GM23338 (cell line): Measurements from ENCODE around the gene NPY4R. TPM values are rescaled to one million over a fixed set of nuclear protein-coding genes. Genes with fewer than 3 reads are reported as not detected.
"Not testable (repeated sequence)": the region's sequence is repeated elsewhere in the genome, so short reads cannot be mapped to it uniquely, and the experiment has no call there.

Source experiments
- ATAC-seq: fragments of 200-7000 bp; cut with Tn5 transposase; 3 replicates; pipeline ENCODE4 v1.9.1; 2020
- DNase-seq: peaks from one replicate; pipeline ENCODE4 v3.0.0-alpha.2; 2015; ENCODE audit warnings: low spot score
- H2AFZ ChIP-seq: fragments of 200-600 bp; sonication (generic); 2 replicates; pipeline ENCODE4 v1.8.0; 2016; ENCODE audit warnings: antibody characterized with exemption, mild to moderate bottlenecking, moderate library complexity
- H3F3A ChIP-seq: fragments of 200-600 bp; sonication (generic); replicated peaks from 2 replicates; pipeline ENCODE4 v1.8.0; 2017; ENCODE audit warnings: antibody characterized with exemption, mixed run types, low read depth
- H3K27ac ChIP-seq: fragments of 200-600 bp; sonication (generic); 2 replicates; pipeline ENCODE4 v1.6.1; 2016; ENCODE audit warnings: low read depth
- H3K27me3 ChIP-seq: fragments of 200-600 bp; sonication (generic); 2 replicates; pipeline ENCODE4 v1.8.0; 2016; ENCODE audit warnings: mild to moderate bottlenecking, mixed run types, moderate library complexity; ENCODE audit not compliant: insufficient read depth
- H3K36me3 ChIP-seq: fragments of 200-600 bp; sonication (generic); 2 replicates; pipeline ENCODE4 v1.8.0; 2016; ENCODE audit warnings: mild to moderate bottlenecking; ENCODE audit not compliant: insufficient read depth
- H3K4me1 ChIP-seq: fragments of 200-600 bp; sonication (generic); 2 replicates; pipeline ENCODE4 v1.8.0; 2016; ENCODE audit warnings: mild to moderate bottlenecking, moderate library complexity; ENCODE audit not compliant: insufficient read depth
- H3K4me2 ChIP-seq: fragments of 200-600 bp; sonication (generic); 2 replicates; pipeline ENCODE4 v1.7.1; 2017; ENCODE audit warnings: mixed run types
- H3K4me3 ChIP-seq: fragments of 200-600 bp; sonication (generic); 2 replicates; pipeline ENCODE4 v1.6.1; 2016; ENCODE audit warnings: mixed run types
- H3K79me2 ChIP-seq: fragments of 200-600 bp; sonication (generic); replicated peaks from 2 replicates; pipeline ENCODE4 v1.8.0; 2017; ENCODE audit warnings: mild to moderate bottlenecking; ENCODE audit not compliant: insufficient read depth
- H3K9me2 ChIP-seq: fragments of 200-600 bp; sonication (generic); 2 replicates; pipeline ENCODE4 v1.8.0; 2017; ENCODE audit not compliant: insufficient read depth
- H4K20me1 ChIP-seq: fragments of 200-600 bp; sonication (generic); replicated peaks from 2 replicates; pipeline ENCODE4 v1.8.0; 2017; ENCODE audit warnings: mild to moderate bottlenecking; ENCODE audit not compliant: insufficient read depth
- H3K27ac Mint-ChIP-seq: 2 replicates; pipeline ENCODE4 v1.8.0; 2020; ENCODE audit warnings: inconsistent platforms, mild to moderate bottlenecking, moderate library complexity, mixed read lengths
- H3K27me3 Mint-ChIP-seq: 3 replicates; pipeline ENCODE4 v1.8.0; 2022; ENCODE audit warnings: low read depth, mild to moderate bottlenecking, moderate library complexity, mixed read lengths, inconsistent platforms; ENCODE audit not compliant: insufficient read depth, poor library complexity
- H3K36me3 Mint-ChIP-seq: 3 replicates; pipeline ENCODE4 v1.8.0; 2021; ENCODE audit warnings: low read depth, mild to moderate bottlenecking, inconsistent platforms, moderate library complexity, mixed read lengths
- H3K4me1 Mint-ChIP-seq: 3 replicates; pipeline ENCODE4 v1.8.0; 2020; ENCODE audit warnings: mild to moderate bottlenecking, inconsistent platforms, mixed read lengths
- H3K4me3 Mint-ChIP-seq: 3 replicates; pipeline ENCODE4 v1.8.0; 2021; ENCODE audit warnings: moderate library complexity, mild to moderate bottlenecking, inconsistent platforms, mixed read lengths
- H3K9me3 Mint-ChIP-seq: 3 replicates; pipeline ENCODE4 v1.8.0; 2020; ENCODE audit warnings: moderate library complexity, mild to moderate bottlenecking, inconsistent platforms, mixed read lengths
- polyA plus RNA-seq: library from polyadenylated mRNA; unstranded; fragments of >200 nt; fragmentation: Nextera tagmentation; extraction: Ambion mirVana; gene quantifications from 2 replicates; pipeline ENCODE4 v1.2.1, GENCODE V29; 2016
- total RNA-seq: library from RNA; depleted of rRNA; stranded (reverse); fragments of >200 nt; shearing (Covaris generic); gene quantifications from 2 replicates; pipeline ENCODE4 v1.2.3, GENCODE V29; 2014
- TF ChIP-seq, protein P1 (sequence below), 2 experiments: fragments of 200-600 bp in 1 of 2; sonication (generic) in 1 of 2; conservative IDR thresholded peaks; 2 replicates each; pipeline versions ENCODE4 v1.5.1 to v1.6.1; 2016 to 2017; ENCODE audit warnings: antibody characterized with exemption in 2 of 2, low read depth in 2 of 2, mild to moderate bottlenecking in 2 of 2, moderate library complexity in 1 of 2

Gene NPY4R
- total and polyA plus RNA-seq, 2 experiments from 2014 or later, result not detected

DNA sequence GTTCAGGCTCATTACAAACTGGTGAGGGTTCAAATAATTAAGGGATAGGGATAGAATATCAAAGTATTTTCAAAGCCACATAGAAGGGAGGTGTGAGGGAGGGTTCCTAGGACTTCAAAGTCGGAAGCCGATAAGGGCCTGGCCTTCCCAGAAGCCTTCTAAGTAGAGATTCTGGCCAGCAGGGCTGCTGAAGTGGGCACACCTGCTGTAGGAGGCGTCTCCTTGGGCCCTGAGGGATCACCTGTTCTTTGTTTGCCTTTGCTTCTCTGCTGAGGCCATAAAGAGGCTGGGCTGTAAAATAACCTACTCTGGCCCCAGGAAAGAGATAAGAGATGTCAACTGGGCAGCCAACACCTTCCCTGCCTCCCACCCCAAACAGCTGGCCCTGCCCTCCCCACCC, 8.0 kb upstream of the NPY4R start:
- H3K36me3 Mint-ChIP-seq, H3K4me3 Mint-ChIP-seq, H3K4me3 ChIP-seq, H3K9me2 ChIP-seq, H3K27ac Mint-ChIP-seq, DNase-seq, H3K4me2 ChIP-seq, H4K20me1 ChIP-seq, ATAC-seq, H2AFZ ChIP-seq, H3F3A ChIP-seq, H3K79me2 ChIP-seq, H3K9me3 Mint-ChIP-seq, H3K4me1 Mint-ChIP-seq, H3K27me3 Mint-ChIP-seq, H3K4me1 ChIP-seq, H3K27ac ChIP-seq, H3K27me3 ChIP-seq, H3K36me3 ChIP-seq: not testable (repeated sequence)

DNA sequence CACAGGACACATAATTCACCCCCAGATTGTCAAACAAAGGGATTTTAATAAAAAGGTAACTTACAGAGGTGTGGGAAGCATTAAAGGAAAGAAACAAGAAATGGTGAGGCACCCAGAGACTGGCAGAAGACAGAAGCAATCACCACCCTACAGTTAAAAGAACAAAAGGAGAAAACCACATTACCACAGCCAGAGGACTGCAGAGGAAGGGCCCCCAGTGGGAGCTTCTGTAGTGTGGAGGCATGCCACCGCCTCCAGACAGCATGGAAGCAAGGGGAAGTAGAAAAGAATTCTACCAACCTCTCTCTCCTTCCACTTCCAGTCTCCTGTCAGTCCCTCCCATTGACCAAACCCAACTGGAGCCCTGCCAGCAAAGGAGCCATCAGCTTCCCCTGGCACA, 4.4 kb upstream of the NPY4R start:
- not testable (repeated sequence) for H3K27me3 Mint-ChIP-seq, H3K9me3 Mint-ChIP-seq, H3K4me1 ChIP-seq, H3K9me2 ChIP-seq, H3K79me2 ChIP-seq, H3K27ac ChIP-seq, H2AFZ ChIP-seq, H3K4me3 ChIP-seq, H4K20me1 ChIP-seq, H3K36me3 Mint-ChIP-seq, DNase-seq, H3K4me2 ChIP-seq, H3K27me3 ChIP-seq, H3K36me3 ChIP-seq, ATAC-seq, H3K4me3 Mint-ChIP-seq, H3F3A ChIP-seq, H3K27ac Mint-ChIP-seq, H3K4me1 Mint-ChIP-seq

DNA sequence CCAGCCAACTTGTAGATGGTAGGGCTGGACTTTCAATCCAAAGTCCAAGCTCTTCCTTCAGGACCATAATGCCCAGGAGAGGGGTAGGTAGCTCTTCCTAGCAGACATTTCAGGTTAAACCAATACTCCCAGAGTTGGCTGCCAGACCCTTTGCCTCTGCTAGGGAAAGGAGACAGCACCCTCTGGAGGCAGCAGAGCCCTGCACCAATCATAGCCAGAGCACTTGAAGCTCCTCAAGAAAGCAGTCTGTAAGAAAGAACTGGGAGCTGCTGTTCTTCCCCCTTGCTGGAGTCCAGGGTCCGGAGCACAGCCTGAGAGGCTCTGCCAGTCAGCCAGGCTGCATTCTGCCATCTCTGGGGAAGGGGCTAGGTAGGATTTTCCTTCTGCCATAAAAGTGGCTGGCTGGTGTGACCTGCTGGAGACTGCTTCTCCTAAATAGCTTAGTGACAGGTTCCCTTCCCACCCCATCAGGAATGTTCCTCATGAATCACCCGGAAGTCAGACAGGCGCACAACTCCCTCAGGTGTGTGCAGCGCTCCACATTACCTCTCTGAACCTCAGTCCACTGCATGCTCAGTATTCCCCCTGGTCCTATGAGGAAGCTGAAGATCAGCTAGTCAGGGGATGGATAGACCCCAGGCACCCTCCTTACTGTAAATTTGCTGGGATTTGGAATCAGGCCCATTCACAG, 2.5 kb upstream of the NPY4R start:
- not testable (repeated sequence) for H3K36me3 ChIP-seq, H3K27me3 ChIP-seq, H2AFZ ChIP-seq, H3K4me2 ChIP-seq, H3K4me3 Mint-ChIP-seq, H3K4me3 ChIP-seq, DNase-seq, H3K4me1 ChIP-seq, H3K27ac Mint-ChIP-seq, H3F3A ChIP-seq, H3K9me2 ChIP-seq, H3K36me3 Mint-ChIP-seq, H3K27ac ChIP-seq, H3K79me2 ChIP-seq, H4K20me1 ChIP-seq, H3K9me3 Mint-ChIP-seq, H3K27me3 Mint-ChIP-seq, H3K4me1 Mint-ChIP-seq
- ATAC-seq, result peak; percentile 90
- TF ChIP-seq, protein P1, sequence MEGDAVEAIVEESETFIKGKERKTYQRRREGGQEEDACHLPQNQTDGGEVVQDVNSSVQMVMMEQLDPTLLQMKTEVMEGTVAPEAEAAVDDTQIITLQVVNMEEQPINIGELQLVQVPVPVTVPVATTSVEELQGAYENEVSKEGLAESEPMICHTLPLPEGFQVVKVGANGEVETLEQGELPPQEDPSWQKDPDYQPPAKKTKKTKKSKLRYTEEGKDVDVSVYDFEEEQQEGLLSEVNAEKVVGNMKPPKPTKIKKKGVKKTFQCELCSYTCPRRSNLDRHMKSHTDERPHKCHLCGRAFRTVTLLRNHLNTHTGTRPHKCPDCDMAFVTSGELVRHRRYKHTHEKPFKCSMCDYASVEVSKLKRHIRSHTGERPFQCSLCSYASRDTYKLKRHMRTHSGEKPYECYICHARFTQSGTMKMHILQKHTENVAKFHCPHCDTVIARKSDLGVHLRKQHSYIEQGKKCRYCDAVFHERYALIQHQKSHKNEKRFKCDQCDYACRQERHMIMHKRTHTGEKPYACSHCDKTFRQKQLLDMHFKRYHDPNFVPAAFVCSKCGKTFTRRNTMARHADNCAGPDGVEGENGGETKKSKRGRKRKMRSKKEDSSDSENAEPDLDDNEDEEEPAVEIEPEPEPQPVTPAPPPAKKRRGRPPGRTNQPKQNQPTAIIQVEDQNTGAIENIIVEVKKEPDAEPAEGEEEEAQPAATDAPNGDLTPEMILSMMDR (conservative IDR thresholded peaks at IDR 0.05; ENCODE audit: low read depth in 2 of 2), result peak in 1 of 2 experiments; percentile 40; a peak in 2 of 4 replicates

DNA sequence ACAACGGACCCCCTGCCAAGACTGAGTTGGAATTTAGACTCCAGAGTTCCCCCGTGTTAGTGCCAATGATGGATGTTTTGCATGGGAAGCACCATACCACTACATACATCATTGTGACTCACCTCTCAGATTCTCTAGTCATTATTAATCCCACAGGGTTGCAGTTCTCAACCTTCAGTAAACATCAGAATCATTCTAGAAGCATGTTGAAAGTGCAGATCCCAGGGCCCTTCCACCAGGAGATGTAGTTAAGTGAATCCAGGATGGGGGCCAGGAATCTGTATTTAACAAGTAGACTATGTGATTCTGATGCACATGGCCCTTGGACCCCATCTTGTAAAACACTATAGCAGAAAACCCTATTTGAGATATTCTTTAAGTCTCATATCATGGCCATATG, 2.1 kb downstream of the NPY4R start:
- H4K20me1 ChIP-seq, H3K4me3 Mint-ChIP-seq, H3K4me3 ChIP-seq, ATAC-seq, DNase-seq, H3K4me1 ChIP-seq, H3F3A ChIP-seq, H3K79me2 ChIP-seq, H2AFZ ChIP-seq, H3K36me3 ChIP-seq, H3K9me3 Mint-ChIP-seq, H3K4me1 Mint-ChIP-seq, H3K27me3 Mint-ChIP-seq, H3K27ac ChIP-seq, H3K9me2 ChIP-seq, H3K27me3 ChIP-seq, H3K4me2 ChIP-seq, H3K27ac Mint-ChIP-seq, H3K36me3 Mint-ChIP-seq: not testable (repeated sequence)

DNA sequence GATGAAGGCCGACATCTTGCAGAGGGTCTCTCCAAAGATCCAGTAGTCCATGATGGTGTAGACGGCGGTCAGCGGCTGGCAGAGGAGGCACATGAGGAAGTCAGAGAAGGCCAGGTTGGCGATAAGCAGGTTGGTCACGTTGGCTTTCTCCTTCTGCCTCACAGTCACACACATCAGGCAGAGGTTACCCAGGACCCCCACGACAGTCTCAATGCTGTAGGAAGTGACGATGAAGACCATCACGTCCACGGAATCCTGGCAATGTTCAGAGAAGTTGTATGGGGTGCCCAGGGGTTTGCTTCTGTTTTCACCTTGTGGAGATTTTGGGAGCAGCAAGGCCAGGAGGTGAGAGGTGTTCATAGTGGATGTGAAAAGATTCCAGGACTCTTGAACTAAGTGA, 3.5 kb downstream of the NPY4R start:
- H3K27me3 Mint-ChIP-seq, H3K27ac Mint-ChIP-seq, H3K79me2 ChIP-seq, ATAC-seq, H3K4me1 ChIP-seq, H2AFZ ChIP-seq, H3K36me3 ChIP-seq, H3K27ac ChIP-seq, DNase-seq, H3K27me3 ChIP-seq, H3K36me3 Mint-ChIP-seq, H3K4me3 Mint-ChIP-seq, H3K4me3 ChIP-seq, H4K20me1 ChIP-seq, H3K9me3 Mint-ChIP-seq, H3K4me1 Mint-ChIP-seq, H3F3A ChIP-seq, H3K4me2 ChIP-seq, H3K9me2 ChIP-seq: not testable (repeated sequence)

DNA sequence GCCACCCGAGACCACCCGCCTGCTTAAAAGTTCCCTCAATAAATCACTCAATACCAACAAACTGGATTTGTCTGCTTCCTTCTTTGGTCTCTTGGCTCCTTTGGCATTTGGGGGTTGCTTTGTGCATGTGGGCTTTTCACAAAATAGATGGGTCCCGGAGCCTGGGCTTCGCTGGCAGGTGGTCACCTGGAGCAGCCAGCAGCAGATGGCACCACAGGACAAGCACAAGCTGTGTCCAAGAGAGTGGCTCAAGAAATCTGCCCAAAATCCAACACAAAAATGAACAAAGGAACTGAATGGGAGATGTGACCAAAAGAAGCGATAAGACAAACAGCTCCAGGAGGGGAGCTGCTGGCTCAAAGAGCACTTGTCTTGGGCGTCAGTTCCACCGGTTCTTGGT, 6.2 kb downstream of the NPY4R start:
- H3K79me2 ChIP-seq, result not testable (repeated sequence)

More for the DNA sequence above, 6.2 kb downstream of the NPY4R start:
- H3K4me2 ChIP-seq, H3K36me3 Mint-ChIP-seq, H3K36me3 ChIP-seq, H3K4me3 Mint-ChIP-seq, H3K27me3 Mint-ChIP-seq, H3K9me3 Mint-ChIP-seq, H2AFZ ChIP-seq, H3K4me1 Mint-ChIP-seq, H3F3A ChIP-seq, DNase-seq, H3K9me2 ChIP-seq, H3K27me3 ChIP-seq, H3K27ac Mint-ChIP-seq, H3K27ac ChIP-seq, H3K4me1 ChIP-seq, H3K4me3 ChIP-seq, H4K20me1 ChIP-seq: not testable (repeated sequence)
- ATAC-seq, result peak; percentile 43
